ENCODE results near the gene FAM13B.

GRCh38 chr5:137997726-137998213, 35.1 kb downstream of the FAM13B start:
- no peak for TF ChIP-seq EP300 (IDR thresholded peaks at IDR 0.05)
- TF ChIP-seq POLR2A (IDR thresholded peaks at IDR 0.05) = no peak
- TF ChIP-seq CTCF (IDR thresholded peaks at IDR 0.05) = no peak

All from suprapubic skin (tissue), 3 donors.